Islet precursor cell (in vitro differentiated cells): ENCODE measurements around the gene VWA3B.
"Not testable (repeated sequence)": the region's sequence is repeated elsewhere in the genome, so short reads cannot be mapped to it uniquely, and the experiment has no call there.

Experiments used
- DNase-seq: peaks from one replicate; pipeline ENCODE4 v3.0.0-alpha.2; 2018

VWA3B gene

DNA sequence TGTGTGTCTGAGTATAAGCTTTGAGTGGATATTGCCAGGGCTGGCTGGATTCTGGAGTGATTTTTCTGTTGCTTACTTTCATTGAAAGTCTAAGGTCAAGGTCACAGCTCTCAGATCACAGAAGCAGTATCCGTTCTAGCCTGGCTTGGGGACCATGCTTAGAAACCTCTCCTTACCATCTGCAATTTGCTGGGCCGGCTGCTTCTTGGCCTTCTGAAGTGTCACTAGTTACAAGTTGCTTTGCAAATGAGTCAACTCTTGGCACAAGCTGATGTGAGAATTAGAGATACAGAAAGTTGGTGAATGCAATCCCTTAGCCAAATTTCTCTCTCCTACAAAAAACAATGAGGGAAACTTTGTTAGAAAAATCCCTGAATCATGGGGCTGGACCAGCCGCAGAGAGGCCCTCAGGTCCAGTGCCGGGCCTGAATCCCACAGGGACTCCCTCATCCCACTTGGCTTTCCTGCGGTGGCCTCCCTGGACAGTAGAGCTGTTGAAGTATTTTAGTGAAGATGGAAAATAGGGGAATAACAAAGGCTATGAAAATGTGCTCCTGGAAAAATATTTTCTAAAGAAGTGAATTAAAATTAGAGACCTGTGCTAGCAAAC, 166.6 kb downstream of the VWA3B start:
- DNase-seq, result no peak

DNA sequence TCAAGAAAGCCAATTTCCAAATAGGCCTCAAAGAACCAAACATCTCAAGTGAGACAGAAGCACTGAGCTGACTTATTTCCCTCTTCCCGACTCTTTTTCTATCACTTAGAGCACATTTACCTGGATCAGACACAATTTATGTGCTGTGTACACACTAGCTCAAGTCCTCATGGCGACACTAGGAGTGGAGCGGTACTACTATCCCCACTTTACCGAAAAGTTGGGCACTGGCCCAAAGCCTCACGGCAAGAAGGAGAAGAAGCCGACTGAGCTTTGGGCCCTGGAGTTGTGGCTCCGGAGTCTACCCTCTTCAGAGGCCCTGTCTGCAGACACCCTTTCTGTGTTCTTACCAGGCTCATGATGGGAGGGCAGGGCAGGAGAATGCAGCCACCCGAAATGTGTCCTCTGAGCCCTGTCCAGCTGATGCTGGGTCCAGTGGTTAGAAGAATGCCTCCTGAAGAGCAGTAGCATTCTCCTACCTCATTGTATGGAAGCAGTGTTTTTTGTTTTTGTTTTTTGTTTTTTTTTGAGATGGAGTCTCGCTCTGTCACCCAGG, 167.6 kb downstream of the VWA3B start:
- DNase-seq, result no peak

DNA sequence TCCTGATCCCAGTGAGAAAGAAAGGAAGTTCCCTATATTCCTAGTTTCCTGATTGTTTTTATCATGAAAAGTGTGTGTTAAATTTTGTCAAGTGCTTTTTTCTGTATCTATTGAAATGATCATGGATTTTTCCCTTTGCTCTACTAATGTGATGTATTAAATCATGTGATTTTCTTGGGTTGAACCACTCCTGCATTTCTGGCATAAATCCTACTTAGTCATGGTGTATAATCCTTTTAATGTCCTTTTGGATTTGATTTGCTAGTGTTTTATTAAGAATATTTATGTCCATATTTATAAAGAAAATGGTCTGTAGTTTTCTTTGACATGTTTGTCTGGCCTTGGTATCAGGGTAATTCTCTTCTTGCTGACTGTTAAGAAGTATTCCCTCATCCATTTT, 171.9 kb downstream of the VWA3B start:
- DNase-seq, result no peak

DNA sequence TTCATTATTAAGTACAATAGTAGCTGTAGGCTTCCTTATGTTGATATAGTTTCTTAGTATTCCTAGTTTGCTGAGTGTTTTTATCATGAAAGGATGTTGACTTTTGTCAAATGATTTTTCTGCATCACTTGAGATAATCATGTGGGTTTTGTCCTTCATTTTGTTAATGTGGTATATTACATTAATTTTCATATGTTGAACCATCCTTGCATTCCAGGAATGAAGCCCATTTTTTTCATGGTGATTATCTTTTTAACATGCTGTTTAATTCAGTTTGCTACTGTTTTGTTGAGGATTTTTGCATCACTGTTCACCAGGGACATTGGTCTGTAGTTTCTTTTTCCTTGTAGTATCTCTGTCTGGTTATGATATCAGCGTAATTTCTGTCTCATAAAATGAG, 176.4 kb downstream of the VWA3B start:
- DNase-seq, result no peak

DNA sequence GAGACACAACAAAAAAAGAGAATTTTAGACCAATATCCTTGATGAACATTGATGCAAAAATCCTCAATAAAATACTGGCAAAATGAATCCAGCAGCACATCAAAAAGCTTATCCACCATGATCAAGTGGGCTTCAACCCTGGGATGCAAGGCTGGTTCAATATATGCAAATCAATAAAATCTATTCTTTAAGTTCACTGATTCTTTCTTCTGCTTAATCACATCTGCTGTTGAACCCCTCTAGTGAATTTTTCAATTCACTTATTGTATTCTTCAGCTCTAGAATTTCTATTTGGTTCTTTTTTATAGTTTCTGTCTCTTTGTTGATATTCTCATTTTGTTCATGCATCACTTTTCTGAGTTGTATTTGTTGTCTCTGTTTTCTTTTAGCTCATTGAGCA, 181.3 kb downstream of the VWA3B start:
- DNase-seq, result not testable (repeated sequence)

DNA sequence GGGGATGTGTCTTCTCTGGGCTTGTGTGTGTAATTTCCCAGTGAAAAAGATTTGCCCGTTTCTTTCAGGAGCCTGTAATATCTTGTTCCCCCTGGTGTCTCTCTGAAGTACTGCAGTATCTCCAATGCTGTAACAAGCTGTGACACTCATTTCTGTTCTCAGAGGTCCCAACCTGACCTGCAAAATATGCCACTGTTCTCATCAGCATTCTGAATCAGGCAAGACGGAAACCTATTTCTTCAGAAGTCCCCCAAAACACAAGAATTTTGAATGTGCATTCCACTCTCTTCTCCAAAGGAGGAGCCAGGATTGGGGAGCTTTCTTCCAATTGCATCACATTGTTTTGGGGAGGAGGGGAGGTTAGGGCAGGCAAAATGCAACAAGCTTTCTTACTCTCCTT, 182.3 kb downstream of the VWA3B start:
- peak; percentile 65 for DNase-seq

DNA sequence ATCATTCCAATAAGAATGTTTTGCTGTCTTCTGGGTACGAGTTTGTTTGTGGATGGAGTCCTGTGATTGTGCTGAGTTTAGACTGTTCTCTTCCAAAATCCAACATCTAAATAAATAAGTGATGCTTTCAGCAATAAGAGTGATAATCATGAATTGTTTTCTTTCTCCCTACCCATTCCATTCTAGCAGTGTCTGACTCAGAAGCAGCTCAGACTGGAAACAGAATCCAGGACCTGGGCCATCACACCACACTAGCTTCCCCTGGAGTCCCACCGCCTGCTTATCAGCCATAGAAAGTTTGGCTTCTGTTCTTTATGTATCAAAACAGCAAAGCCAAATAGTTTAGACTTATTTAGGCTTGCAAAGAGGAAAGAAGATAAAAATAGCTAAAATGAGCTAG, 182.9 kb downstream of the VWA3B start:
- no peak for DNase-seq

DNA sequence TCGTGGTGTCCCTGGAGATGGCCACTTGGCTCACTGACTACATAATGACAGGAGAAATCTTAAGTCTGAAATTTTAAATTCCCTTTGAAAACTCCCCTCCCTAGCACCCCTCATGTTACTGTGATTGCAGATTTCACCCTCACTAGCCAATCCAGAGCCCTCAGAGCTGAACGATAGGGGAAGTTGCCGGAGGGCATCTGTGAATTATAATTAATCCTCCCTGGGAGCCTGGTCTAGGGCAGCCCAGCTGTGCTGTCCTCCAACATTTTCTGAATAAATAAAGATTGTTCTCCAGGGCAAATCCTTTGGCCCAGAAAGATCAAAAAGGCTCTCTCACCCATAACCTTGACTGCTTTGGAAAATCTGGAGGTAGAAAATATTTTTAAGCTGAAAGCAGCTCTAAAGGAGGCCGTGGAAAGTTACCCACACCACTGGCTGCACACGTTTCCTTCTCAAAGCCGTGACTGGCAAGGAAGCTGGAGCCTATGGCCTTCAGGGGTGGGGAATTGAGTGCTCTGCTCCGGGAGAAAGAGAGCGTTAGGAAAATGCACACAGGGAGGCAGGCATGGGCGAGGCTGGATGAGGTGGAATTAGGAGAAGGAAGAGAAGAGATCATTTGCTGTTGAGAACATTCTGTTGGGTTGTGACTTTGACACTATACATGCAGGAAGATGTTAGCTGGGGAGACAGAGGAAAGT, 190.3 kb downstream of the VWA3B start:
- no peak for DNase-seq

DNA sequence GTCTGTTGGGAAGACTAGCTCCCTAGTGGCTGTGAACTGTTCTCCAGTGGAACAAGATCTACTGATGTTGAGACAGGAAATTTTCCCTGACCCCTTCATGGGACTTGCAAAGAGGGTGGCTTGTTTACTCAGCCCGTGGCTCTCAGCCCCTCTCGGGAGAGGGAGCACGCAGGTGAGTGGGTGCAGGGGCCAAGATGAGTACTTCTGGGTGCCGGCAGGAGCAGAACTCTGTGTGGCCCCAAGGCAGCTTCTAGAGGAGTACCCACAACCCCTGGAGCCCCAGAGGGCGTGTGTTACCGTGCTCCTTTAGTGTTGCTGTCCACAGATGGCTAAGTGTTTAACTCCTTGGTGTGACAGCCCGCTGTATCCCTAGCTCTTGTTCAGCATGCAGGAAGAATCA, 191.1 kb downstream of the VWA3B start:
- DNase-seq, result no peak

DNA sequence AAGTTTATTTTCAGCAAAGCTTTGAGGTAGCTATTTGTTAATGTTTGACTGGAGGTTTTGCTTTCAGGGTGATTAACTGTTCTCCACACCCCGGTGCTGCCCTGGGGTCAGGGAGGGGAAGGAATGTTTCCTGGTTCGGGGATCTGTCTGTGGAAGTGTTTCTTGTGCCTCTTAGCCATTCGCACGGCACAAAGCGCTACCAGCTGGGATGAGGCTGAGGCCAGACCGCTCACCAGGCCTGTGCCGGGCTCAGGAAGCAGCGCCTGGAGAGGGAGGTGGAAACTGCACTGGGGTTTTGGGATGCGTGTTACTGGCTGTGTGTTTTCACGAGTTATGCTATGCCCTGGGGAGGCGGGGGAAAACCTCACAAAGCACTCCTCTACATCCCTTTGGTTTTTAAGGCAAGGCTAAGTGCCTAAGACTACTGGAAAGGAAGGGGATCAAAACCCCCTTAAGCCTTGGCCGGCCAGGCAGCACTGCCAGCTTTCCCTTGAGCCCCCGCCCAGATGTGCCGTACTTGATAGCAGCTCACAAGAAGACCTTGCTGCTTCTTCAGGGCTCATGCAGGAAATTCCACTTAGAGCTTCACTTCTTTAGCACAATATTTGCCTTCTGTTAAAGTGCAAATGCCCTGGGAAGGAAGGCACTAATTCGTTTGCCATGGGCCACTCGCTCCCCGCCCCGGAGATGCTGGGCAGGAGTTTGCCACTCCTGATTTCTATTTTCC, 193.6 kb downstream of the VWA3B start:
- peak; percentile 80 for DNase-seq

DNA sequence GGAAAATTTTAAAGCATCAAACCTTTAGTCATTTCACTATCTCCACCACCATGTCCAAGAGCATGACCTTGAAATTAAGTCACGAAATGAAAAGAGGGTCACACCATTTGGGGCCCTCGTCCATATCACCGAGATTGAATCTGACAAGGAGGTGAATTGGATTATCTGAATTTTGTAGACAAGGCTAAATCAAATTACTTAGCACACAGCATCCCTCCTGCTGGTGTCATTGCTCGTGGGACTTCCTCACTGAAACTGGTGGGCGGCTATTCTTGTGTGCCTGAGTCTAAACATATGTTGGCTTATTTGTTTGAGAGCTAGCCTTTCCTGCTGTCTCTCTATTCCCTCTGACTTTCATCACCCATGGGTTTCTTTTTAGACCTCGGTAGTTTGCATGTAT, 194.6 kb downstream of the VWA3B start:
- DNase-seq, result peak; percentile 29

DNA sequence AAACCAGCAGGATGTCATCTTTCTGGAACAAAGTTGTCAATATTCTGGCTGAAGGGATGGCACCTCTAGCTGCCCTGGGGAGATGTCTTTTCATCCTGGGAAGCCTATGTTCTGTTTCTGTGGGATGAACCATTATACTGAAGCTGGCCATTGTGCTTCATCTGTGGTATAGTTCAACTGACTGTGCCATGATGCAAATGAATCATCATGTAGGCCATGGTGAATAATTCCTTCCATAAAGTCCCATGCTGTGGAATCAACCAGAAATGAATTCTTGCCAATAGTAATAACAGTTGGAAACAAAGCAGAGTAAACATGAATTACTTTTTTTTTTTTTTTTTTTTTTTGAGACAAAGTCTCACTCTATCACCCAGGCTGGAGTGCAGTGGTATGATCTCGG, 195.1 kb downstream of the VWA3B start:
- DNase-seq, result no peak

DNA sequence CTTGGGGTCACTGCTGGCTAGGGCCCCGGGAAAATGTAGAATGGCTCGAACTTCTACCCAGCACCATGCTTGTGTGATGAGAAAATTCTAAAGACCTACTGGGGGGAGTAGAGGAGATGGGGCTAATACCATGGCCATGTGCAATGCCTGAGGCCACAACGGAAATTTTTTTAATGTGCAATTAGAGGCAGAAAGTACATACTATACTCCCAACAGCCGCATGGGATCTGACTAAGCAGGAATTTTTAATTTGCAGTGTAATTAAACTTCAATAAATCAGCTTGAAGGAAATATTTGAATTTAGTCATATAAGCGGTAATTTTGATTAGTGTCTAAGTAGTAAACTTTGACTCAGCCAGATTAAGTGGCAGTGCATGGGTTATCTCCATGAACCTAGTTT, 206.1 kb downstream of the VWA3B start:
- DNase-seq, result no peak

DNA sequence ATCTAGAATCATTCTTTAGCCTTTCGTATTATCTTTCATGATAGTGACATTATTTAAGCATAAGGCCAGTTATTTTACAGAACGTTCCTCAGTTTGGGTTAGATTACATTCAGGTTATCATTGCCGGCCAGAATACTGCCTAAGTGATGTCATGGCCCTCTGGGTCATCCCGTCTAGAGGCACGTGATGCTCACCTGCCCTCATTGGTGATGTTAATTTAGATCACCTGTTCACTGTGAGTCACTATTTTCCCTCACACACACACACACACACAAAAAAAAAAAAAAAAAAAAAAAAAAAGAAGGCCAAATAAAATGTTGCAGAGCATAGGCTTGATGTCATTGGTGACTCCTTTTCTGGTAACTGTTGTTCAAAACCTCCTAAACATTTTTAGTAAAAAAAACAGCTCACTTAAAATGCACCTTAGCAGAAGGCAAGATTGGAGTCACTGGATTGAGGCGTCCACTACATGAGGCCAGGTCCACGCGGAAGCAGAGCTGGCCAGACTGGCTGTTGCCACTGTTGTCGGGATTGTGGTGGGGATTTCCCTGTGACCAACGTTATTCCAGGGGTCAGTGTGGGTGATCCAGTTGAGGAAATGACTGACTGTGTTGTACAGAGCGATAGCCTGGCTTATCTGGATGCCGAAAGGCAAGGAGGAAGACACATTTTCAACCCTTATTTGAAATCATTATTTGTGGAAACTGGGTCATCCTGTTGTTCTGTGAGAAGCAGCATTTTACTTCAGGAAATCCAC, 207.1 kb downstream of the VWA3B start:
- peak; percentile 41 for DNase-seq

DNA sequence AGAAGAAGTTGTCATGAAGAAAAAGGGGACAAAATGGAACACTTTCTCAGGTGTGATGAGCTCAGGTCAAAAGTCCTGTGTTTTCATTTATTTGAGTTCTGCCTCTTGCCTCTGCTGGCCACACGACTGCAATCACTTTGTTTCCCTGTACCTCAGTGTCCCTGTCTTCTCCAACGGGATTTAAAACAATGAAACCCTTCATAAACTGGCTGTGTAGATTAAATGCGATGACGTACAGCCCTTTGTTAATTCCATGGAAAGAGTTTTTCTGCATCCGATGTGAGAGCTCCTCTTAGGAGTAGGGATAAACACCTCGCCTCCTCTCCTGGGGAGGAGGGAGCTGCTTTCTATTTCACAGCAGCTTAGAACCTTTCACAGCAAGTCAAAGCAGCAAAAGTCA, 207.7 kb downstream of the VWA3B start:
- no peak for DNase-seq

DNA sequence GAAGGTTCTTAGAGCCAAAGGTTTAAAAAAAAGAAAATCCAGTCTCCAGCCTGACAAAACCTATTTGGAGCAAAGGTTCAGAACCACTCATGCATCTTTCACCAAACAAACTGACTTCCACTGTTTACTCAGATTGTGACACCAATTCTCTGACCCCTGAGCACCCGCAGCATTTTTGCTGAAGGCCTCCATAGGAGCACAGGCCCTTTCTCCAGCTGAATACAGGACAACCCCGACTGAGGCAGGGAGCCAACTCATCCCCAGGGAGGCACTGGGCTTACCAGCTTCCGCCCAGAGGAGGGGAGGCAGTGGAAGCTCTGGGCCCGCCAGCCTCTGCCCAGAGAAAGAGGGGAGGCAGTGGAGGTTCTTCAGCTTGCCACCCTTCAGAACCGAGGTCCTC, 208.3 kb downstream of the VWA3B start:
- no peak for DNase-seq

DNA sequence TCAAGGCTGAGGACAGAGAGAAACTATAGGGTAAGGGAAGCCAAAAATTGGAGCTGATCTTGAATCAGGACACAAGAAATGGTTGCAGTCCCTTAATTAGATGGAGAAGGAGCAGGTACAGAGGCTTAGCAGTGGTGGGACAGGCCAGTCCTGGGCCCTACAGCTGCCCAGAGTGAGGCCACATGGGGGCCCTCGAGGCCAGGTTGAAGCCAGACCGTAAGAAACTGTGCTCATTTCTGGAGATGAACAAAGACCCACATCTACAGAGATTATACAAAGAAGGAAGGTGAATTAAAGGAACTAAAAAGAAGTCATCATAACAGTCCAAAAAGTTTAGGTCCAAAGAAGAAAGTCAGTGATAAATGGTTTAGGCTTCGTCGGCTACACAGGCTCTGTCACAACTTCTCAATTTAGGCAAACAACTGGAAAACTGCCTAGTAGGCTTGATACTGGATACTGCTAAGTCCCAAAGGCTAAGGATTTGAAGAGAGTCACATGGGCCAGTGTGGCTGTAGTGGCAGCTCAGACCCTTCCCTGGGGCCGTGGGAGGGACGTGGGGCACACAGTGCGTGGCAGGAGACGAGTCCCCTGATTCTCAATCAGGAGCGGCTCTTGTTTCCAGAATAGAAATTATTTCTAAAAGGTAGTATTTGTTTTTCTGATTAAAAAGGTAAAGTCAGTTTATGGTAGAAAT, 208.9 kb downstream of the VWA3B start:
- no peak for DNase-seq

DNA sequence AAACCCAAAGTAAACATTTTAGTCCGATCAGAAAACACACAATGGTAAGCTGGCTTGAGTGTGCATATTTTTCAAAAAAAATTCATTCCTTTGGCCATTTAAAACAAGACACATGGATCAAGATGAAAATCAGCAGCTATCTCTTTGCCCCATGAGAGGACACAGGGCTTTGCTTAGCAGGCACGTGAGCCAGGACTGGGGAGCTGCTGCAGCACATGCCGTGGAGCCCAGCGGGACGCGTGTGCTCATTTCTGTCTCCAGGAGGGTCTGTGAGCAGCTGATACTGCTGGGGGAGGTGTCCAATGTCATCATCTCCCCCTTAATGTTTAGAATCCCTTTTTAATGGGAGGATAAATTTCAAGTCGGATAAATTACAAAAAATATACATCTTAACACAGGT, 209.5 kb downstream of the VWA3B start:
- no peak for DNase-seq

DNA sequence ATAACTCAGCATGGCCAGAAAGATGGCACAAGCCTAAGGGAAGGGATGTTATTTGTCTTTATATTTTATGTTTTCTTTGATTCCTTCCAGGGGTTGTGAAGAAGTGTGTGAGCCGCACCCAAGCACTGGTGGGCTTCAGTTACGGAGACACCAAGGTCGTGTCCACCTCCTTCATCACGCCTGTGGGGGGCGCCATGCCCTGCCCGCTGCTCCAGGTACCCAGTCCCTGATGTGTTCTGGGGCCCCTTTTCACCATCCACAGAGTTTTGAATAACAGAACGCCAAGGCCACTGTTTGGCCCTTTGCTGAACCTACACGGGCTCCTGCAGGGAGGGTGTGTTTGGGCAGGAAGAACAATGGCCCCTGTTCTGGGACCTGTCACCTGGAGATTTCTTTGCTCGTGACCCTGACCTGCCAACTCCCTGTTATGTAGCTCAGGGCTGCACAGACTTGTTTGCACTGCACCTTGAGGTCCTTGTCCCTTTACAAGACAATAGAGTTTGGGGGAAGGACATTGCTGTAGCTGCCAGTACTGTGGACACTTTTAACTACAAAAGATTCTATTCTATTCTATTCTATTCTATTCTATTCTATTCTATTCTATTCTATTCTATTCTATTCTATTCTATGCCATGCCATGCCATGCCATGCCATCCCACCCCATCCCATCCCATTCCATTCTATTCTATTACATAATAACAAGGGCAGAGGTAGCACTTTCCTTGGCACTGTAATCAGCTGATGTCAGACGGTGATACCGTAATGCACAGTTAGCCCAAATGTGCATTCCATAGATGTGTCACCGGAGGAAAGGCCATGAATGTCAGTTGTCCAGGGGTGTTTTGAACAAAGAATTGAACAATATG, 211.1 kb downstream of the VWA3B start:
- no peak for DNase-seq

DNA sequence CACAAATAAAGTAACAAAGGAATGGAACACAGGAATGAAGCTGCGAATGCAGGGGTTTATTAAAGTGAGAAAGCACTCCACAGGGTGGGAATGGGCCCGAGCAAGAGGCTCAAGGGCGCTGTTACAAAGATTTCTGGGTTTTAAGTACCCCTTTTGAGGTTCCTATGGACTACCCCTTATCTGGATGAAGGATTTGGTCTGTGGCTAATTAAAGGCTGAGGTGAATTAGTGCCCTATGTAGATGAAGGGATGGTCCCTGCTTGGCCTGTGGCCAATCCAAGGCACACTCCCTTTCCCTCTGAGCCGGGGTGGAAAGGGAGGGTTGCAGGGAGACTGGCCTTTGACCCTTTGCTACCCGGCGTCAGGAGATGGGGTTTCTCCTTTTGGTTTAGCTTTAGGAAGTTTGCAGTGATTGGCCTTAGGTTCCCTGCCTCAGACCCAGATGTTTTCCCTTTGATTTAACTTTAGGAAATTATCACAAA, 211.8 kb downstream of the VWA3B start:
- DNase-seq, result no peak

DNA sequence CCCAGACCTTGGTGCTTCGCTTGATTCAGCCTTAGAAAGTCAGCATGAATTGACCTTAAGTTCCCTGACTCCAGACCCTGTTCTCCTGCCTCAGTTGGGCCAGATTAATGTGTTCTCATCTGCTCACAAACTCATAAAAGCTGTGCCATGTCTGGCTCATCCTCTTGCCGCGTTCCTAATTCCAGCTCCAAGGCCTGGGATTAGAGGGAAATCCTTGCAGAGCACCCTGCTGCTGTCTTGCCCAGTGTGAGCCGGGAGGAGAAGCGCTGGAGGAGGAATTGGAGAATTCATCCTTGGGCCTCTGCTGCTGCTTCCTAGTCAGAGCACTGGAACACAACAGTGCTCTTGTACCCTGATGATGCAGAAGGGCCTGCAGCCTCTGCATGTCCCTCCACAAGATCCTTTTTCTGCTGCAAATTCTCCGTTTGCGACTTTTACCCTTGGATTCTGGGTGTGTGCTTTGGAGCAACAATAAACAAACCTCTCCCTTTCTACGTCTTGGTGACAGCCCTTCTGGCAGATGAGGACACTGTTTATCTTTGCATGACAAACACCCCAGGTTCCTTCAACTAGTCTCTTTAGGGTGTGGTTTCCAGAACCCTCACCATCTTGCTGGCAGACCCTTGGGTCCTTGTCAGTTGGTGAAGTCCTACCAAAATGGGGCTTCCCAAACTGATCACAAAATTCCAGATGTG, 212.4 kb downstream of the VWA3B start:
- DNase-seq, result no peak
